ENCODE measurements around the gene MRC2. TPM values are rescaled to one million over a fixed set of nuclear protein-coding genes. Genes with fewer than 3 reads are reported as not detected.

The MRC2 gene
- total RNA-seq, 1 experiment from 2014 or later = 12.3 TPM

DNA sequence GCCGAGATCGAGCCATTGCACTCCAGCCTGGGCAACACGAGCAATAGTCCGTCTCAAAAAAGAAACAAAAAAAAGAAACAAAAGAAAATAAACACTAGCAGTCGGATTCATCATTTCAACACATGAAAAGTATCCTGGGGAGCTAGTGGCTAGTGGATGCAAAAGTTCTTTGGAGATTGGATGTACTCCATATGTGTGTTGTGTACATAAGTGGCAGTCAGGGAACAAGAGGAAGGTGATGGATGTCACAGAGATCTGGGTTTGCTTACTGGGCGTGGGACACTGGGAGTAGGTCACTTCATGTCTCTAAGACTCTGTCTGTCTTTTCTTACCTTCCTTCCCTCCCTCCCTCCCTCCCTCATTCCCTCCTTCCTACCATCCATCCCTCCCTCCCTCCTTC is 35.4 kb downstream of the MRC2 start:
- TF ChIP-seq, protein P1, sequence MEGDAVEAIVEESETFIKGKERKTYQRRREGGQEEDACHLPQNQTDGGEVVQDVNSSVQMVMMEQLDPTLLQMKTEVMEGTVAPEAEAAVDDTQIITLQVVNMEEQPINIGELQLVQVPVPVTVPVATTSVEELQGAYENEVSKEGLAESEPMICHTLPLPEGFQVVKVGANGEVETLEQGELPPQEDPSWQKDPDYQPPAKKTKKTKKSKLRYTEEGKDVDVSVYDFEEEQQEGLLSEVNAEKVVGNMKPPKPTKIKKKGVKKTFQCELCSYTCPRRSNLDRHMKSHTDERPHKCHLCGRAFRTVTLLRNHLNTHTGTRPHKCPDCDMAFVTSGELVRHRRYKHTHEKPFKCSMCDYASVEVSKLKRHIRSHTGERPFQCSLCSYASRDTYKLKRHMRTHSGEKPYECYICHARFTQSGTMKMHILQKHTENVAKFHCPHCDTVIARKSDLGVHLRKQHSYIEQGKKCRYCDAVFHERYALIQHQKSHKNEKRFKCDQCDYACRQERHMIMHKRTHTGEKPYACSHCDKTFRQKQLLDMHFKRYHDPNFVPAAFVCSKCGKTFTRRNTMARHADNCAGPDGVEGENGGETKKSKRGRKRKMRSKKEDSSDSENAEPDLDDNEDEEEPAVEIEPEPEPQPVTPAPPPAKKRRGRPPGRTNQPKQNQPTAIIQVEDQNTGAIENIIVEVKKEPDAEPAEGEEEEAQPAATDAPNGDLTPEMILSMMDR (IDR thresholded peaks at IDR 0.05; ENCODE audit: unreplicated experiment) = no peak
- Mint-ChIP-seq H3K4me1 (ENCODE audit: insufficient read depth, unreplicated experiment) (peaks cover 9% of the 10 kb centered on the region), H3K4me3 (ENCODE audit: unreplicated experiment) (no peak overlapping the region), H3K27ac (ENCODE audit: low read depth, unreplicated experiment) (no peak overlapping the region), H3K27me3 (ENCODE audit: insufficient read depth, unreplicated experiment) (no peaks in the 10 kb centered on the region), H3K36me3 (ENCODE audit: insufficient read depth, unreplicated experiment) (no peaks in the 10 kb centered on the region), H3K9me3 (ENCODE audit: unreplicated experiment) (peaks cover 13% of the 10 kb centered on the region)
- intact Hi-C loops (cut with micrococcal nuclease) = no loop called here
- ChIA-PET POLR2A (no interaction called here), CTCF (no interaction called here)
- no TSS peak for BruUV-seq (replicated peaks)
- no peak for DNase-seq (ENCODE audit: unreplicated experiment)

DNA sequence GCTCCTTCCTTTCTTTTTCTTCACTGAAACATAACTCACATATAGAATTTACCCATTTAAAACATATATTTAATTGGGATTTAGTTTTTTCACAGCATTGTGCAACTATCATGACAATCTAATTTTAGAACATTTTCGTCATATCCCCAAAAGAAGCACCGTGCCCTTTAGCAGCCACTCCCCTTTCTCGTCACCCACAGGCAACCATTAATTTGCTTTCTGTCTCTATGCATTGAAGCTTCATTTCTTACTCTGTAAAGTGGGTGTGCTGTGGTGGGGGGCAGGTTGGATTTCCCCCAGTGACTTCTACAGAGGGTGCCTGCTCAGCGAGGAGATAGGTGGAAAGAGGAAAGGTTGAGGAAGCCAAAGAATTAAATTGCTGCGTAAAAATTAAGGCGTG is 35.8 kb downstream of the MRC2 start:
- no peak for DNase-seq (ENCODE audit: unreplicated experiment)
- Mint-ChIP-seq H3K4me3 (ENCODE audit: unreplicated experiment) (no peak overlapping the region), H3K27ac (ENCODE audit: low read depth, unreplicated experiment) (no peak overlapping the region), H3K9me3 (ENCODE audit: unreplicated experiment) (peaks cover 13% of the 10 kb centered on the region), H3K36me3 (ENCODE audit: insufficient read depth, unreplicated experiment) (no peaks in the 10 kb centered on the region), H3K4me1 (ENCODE audit: insufficient read depth, unreplicated experiment) (peaks cover 10% of the 10 kb centered on the region), H3K27me3 (ENCODE audit: insufficient read depth, unreplicated experiment) (no peaks in the 10 kb centered on the region)
- TF ChIP-seq, protein P1 (IDR thresholded peaks at IDR 0.05; ENCODE audit: unreplicated experiment) = no peak
- intact Hi-C loops (cut with micrococcal nuclease) = no loop called here
- CTCF ChIA-PET = no interaction called here
- BruUV-seq (replicated peaks) = no TSS peak
- POLR2A ChIA-PET = interaction anchor here (0.7 kb wide), 1 partner anchor 493 kb away, joined by 3 read pairs; no protein-coding TSS in a partner anchor

DNA sequence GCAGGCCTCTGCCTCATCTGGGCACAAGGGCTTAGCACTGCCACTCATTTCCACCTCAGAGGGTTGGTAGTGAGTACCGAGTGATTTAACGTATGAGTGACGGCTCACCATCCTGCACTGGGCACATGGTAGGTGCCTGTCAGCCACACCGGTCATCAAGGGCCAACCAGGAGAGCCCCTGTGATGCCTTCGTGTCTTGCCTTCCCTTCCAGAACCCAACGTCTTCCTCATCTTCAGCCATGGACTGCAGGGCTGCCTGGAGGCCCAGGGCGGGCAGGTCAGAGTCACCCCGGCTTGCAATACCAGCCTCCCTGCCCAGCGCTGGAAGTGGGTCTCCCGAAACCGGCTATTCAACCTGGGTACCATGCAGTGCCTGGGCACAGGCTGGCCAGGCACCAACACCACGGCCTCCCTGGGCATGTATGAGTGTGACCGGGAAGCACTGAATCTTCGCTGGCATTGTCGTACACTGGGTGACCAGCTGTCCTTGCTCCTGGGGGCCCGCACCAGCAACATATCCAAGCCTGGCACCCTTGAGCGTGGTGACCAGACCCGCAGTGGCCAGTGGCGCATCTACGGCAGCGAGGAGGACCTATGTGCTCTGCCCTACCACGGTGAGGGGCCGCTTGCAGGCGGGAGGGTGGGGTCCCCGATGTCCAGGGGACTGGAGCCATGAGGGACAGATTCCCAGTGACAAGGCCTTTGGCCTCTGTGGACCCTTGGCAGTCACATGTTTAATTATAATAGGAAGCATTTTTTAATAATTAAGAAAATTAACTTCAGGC is 37.1 kb downstream of the MRC2 start:
- DNase-seq (ENCODE audit: unreplicated experiment) = no peak
- Mint-ChIP-seq H3K36me3 (ENCODE audit: insufficient read depth, unreplicated experiment) (no peaks in the 10 kb centered on the region), H3K27me3 (ENCODE audit: insufficient read depth, unreplicated experiment) (no peaks in the 10 kb centered on the region), H3K9me3 (ENCODE audit: unreplicated experiment) (peaks cover 13% of the 10 kb centered on the region), H3K4me1 (ENCODE audit: insufficient read depth, unreplicated experiment) (peaks cover 17% of the 10 kb centered on the region), H3K4me3 (ENCODE audit: unreplicated experiment) (no peak overlapping the region), H3K27ac (ENCODE audit: low read depth, unreplicated experiment) (no peak overlapping the region)
- POLR2A ChIA-PET = no interaction called here
- BruUV-seq (replicated peaks) = no TSS peak
- TF ChIP-seq, protein P1 (IDR thresholded peaks at IDR 0.05; ENCODE audit: unreplicated experiment) = no peak
- intact Hi-C loops (cut with micrococcal nuclease) = no loop called here
- CTCF ChIA-PET = no interaction called here

DNA sequence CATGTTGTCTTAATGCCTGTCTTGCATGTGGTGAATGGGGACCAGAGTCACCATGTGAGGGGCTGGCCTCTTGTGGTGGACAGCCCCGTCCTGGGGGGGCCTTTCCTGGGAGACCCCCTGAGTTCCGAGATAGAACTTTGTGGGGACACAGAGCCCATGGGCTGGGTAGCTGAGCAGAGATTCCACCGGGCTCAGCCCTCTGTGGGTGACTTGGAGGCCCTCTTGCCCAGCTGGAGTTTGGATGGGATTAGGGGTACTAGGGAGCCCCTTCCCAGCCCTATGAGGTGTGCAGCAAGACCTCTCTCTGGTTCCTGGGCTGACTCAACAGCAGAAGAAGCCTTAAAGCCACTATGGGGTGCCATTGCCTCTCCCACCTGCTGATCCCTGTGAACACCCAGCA is 38.1 kb downstream of the MRC2 start:
- no peak for DNase-seq (ENCODE audit: unreplicated experiment)
- TF ChIP-seq, protein P1 (IDR thresholded peaks at IDR 0.05; ENCODE audit: unreplicated experiment) = no peak
- ChIA-PET POLR2A (no interaction called here), CTCF (no interaction called here)
- no peak overlapping the region for H3K27ac Mint-ChIP-seq (ENCODE audit: low read depth, unreplicated experiment)
- BruUV-seq (replicated peaks) = no TSS peak
- no peaks in the 10 kb centered on the region for H3K36me3 Mint-ChIP-seq (ENCODE audit: insufficient read depth, unreplicated experiment)
- intact Hi-C loops (cut with micrococcal nuclease) = no loop called here
- no peak overlapping the region for H3K4me3 Mint-ChIP-seq (ENCODE audit: unreplicated experiment)
- peaks cover 12% of the 10 kb centered on the region for H3K9me3 Mint-ChIP-seq (ENCODE audit: unreplicated experiment)
- peaks cover 21% of the 10 kb centered on the region for H3K4me1 Mint-ChIP-seq (ENCODE audit: insufficient read depth, unreplicated experiment)
- no peaks in the 10 kb centered on the region for H3K27me3 Mint-ChIP-seq (ENCODE audit: insufficient read depth, unreplicated experiment)

All from MCF 10A (cell line).